AG04449 (cell line): ENCODE measurements around the gene REEP3.

Experiments
- CTCF ChIA-PET: fragments of 350-600 bp; formaldehyde crosslinking; extraction: SDS; loops from one replicate; lab custom pipeline; 2021; ENCODE audit warnings: antibody characterized with exemption; lab: Yijun Ruan, JAX
- POLR2A ChIA-PET: fragments of 400-600, 350-600 bp; formaldehyde crosslinking; extraction: SDS; loops from one replicate; lab custom pipeline; 2020; ENCODE audit warnings: antibody characterized with exemption, inconsistent platforms; lab: Yijun Ruan, JAX
- DNase-seq: peaks from one replicate; pipeline ENCODE4 v3.0.0-alpha.2; 2010; ENCODE audit warnings: low read depth, low spot score
- H3K4me3 ChIP-seq: 2 replicates; pipeline ENCODE4 v1.5.1; 2011; ENCODE audit warnings: low read depth, mild to moderate bottlenecking, control low read depth, low read length
- CTCF ChIP-seq: IDR thresholded peaks from one replicate; pipeline ENCODE4 v1.5.1; 2011; ENCODE audit warnings: mild to moderate bottlenecking, moderate library complexity, low read length, control low read depth, inconsistent platforms; ENCODE audit not compliant: insufficient read depth; ENCODE audit errors: missing control alignments

Gene REEP3

GRCh38 chr10:63642808-63643207 is 121.6 kb downstream of the REEP3 start:
- CTCF ChIA-PET = interaction anchor here (0.9 to 1.4 kb wide), 3 partner anchors 9 to 476 kb away, joined by 3 to 6 read pairs (median 4); no protein-coding TSS in a partner anchor
- DNase-seq = no peak
- POLR2A ChIA-PET = interaction anchor here (1.0 kb wide), 1 partner anchor 121 kb away, joined by 3 read pairs; no protein-coding TSS in a partner anchor
- H3K4me3 ChIP-seq = no peak overlapping the region
- no peak for TF ChIP-seq CTCF

DNA sequence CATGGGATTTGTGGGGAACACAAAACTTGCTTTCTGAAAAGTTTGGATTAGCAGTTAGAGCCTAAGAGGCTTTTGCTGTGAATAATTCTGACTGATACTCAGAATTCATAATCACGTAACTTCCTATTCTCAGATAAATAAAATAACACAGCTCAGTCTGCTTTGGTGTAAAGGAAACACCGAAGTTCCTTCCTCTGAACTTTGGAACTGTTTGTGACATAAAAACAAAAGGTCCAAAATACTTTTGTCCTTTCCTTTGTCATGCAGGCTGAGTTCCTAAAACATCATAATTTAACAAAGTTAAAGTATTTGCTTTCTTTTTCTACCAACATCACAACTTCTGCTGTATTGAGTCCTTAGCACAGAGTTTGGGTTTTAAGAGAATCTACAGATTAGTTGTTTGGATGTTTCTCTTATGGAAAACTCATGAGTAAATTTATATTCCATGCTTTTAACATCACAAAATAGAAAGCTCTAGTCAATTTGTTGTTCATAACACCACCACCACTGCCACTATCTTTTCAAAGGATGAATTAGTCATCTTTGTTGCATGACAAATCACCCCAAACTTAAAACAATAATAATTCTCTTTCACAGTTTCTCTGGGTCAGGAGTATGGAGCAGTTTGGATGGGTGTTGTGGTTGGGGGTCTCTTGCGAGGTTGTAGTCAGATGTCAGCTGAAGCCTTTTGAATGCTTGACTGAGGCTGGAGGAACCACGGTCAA is 123.4 kb downstream of the REEP3 start:
- TF ChIP-seq CTCF = no peak
- ChIA-PET POLR2A (no interaction called here), CTCF (interaction anchor here (1.0 to 1.9 kb wide), 3 partner anchors 10 to 75 kb away, joined by 3 to 8 read pairs (median 4); no protein-coding TSS in a partner anchor)
- DNase-seq = no peak
- H3K4me3 ChIP-seq = no peak overlapping the region

- TF ChIP-seq CTCF = no peak
- ChIA-PET CTCF (interaction anchor here (1.0 to 1.9 kb wide), 3 partner anchors 11 to 75 kb away, joined by 3 to 8 read pairs (median 4); no protein-coding TSS in a partner anchor), POLR2A (no interaction called here)
- H3K4me3 ChIP-seq = no peak overlapping the region
- no peak for DNase-seq
Observed at GRCh38 chr10:63645195-63645594, 124.0 kb downstream of the REEP3 start.

GRCh38 chr10:63646491-63646890 is 125.3 kb downstream of the REEP3 start:
- DNase-seq = no peak
- CTCF ChIA-PET = no interaction called here

DNA sequence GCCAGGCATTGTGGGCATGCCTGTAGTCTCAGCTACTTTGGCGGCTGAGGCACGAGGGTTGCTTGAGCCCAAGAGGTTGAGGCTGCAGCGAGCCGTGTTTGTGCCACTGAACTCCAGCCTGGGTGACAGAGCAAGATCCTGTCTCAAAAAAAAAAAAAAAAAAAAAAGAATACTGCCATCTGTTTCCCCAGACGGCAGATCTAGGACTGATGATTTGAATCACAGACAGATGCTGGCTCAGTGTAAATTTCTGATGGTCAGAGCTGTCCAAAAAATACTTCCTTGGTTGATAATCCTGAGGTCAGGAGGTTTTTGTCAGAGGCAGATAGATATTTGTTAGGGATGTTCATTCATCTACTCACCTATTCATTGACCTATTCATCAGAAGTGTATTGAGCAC is 130.7 kb downstream of the REEP3 start:
- ChIA-PET CTCF (interaction anchor here (1.2 kb wide), 1 partner anchor 21 kb away, joined by 3 read pairs; no protein-coding TSS in a partner anchor), POLR2A (interaction anchor here (0.7 kb wide), 1 partner anchor 10 kb away, joined by 3 read pairs; no protein-coding TSS in a partner anchor)
- H3K4me3 ChIP-seq = no peak overlapping the region
- DNase-seq = no peak
- TF ChIP-seq CTCF = no peak

More at GRCh38 chr10:63646491-63646890, 125.3 kb downstream of the REEP3 start:
- H3K4me3 ChIP-seq = no peak overlapping the region
- no peak for TF ChIP-seq CTCF
- POLR2A ChIA-PET = no interaction called here

GRCh38 chr10:63653747-63654146 is 132.5 kb downstream of the REEP3 start:
- no peak overlapping the region for H3K4me3 ChIP-seq
- ChIA-PET CTCF (interaction anchor here (0.9 to 1.4 kb wide), 3 partner anchors 20 to 487 kb away, joined by 3 to 5 read pairs (median 3); no protein-coding TSS in a partner anchor), POLR2A (no interaction called here)
- TF ChIP-seq CTCF = no peak
- DNase-seq = no peak
